Neural cell (in vitro differentiated cells): ENCODE results near the gene TFE3. TPM values are rescaled to one million over a fixed set of nuclear protein-coding genes. Genes with fewer than 3 reads are reported as not detected.

Experiments
- H2AFZ ChIP-seq: fragments of 200-600, 300-800 bp; sonication (generic), shearing (Covaris generic); 2 replicates; pipeline ENCODE4 v1.6.0; 2014; ENCODE audit warnings: low read depth, mild to moderate bottlenecking, antibody characterized with exemption, low read length, moderate library complexity
- H3F3A ChIP-seq: fragments of 200-600 bp; shearing (Covaris generic); 2 replicates; pipeline ENCODE4 v1.6.1; 2016; ENCODE audit warnings: mild to moderate bottlenecking, moderate library complexity, mixed read lengths, antibody characterized with exemption, low read length; ENCODE audit not compliant: insufficient read depth, poor library complexity, severe bottlenecking
- H3K27ac ChIP-seq: fragments of 200-600, 300-800 bp; sonication (generic), shearing (Covaris generic); 2 replicates; pipeline ENCODE4 v1.5.1; 2014; ENCODE audit warnings: mild to moderate bottlenecking, low read length, moderate library complexity
- H3K27me3 ChIP-seq: fragments of 300-800, 200-600 bp; sonication (generic), shearing (Covaris generic); 2 replicates; pipeline ENCODE4 v1.6.0; 2014; ENCODE audit warnings: mild to moderate bottlenecking, low read depth, low read length, moderate library complexity; ENCODE audit not compliant: insufficient read depth
- H3K36me3 ChIP-seq: fragments of 300-800, 200-600 bp; sonication (generic), shearing (Covaris generic); 2 replicates; pipeline ENCODE4 v1.5.1; 2014; ENCODE audit warnings: mild to moderate bottlenecking, antibody characterized with exemption, low read length, moderate library complexity; ENCODE audit not compliant: insufficient read depth
- H3K4me2 ChIP-seq: fragments of 300-800, 200-600 bp; sonication (generic), shearing (Covaris generic); 2 replicates; pipeline ENCODE4 v1.6.0; 2014; ENCODE audit warnings: mild to moderate bottlenecking, low read length
- H3K4me3 ChIP-seq: fragments of 300-800, 200-600 bp; sonication (generic), shearing (Covaris generic); 2 replicates; pipeline ENCODE4 v1.5.1; 2014; ENCODE audit warnings: mild to moderate bottlenecking, low read length, moderate library complexity
- H3K79me2 ChIP-seq: fragments of 200-600 bp; shearing (Covaris generic); replicated peaks from 2 replicates; pipeline ENCODE4 v1.6.0; 2014; ENCODE audit warnings: mild to moderate bottlenecking, low read length, moderate library complexity; ENCODE audit not compliant: insufficient read depth
- H3K9ac ChIP-seq: fragments of 300-800, 200-600 bp; sonication (generic), shearing (Covaris generic); 2 replicates; pipeline ENCODE4 v1.6.1; 2016; ENCODE audit warnings: mild to moderate bottlenecking, low read length, mixed read lengths
- H3K9me2 ChIP-seq: fragments of 200-600 bp; shearing (Covaris generic); 2 replicates; pipeline ENCODE4 v1.6.1; 2016; ENCODE audit warnings: mild to moderate bottlenecking, low read length, mixed read lengths; ENCODE audit not compliant: insufficient read depth
- H3K9me3 ChIP-seq: fragments of 200-600, 300-800 bp; sonication (generic), shearing (Covaris generic); 2 replicates; pipeline ENCODE4 v1.6.1; 2016; ENCODE audit warnings: mild to moderate bottlenecking, mixed run types, low read length, moderate library complexity, mixed read lengths
- H4K20me1 ChIP-seq: fragments of 200-600 bp; shearing (Covaris generic); 2 replicates; pipeline ENCODE4 v1.6.1; 2016; ENCODE audit warnings: mild to moderate bottlenecking, mixed run types; ENCODE audit not compliant: insufficient read depth
- EP300 ChIP-seq: fragments of 450-650 bp; conservative IDR thresholded peaks from 2 replicates; pipeline ENCODE4 v1.6.1; 2014; ENCODE audit warnings: antibody characterized with exemption, mild to moderate bottlenecking, moderate library complexity; ENCODE audit not compliant: poor library complexity, severe bottlenecking
- EZH2 ChIP-seq: fragments of 200-600, 300-800 bp; shearing (Covaris generic), sonication (generic); IDR thresholded peaks from 2 replicates; pipeline ENCODE4 v1.6.1; 2014; ENCODE audit warnings: antibody characterized with exemption, low read length, borderline replicate concordance, mild to moderate bottlenecking; ENCODE audit not compliant: insufficient read depth, poor library complexity, severe bottlenecking
- MXI1 ChIP-seq: fragments of 450-650 bp; conservative IDR thresholded peaks from 2 replicates; pipeline ENCODE4 v1.6.1; 2014; ENCODE audit warnings: antibody characterized with exemption, mild to moderate bottlenecking; ENCODE audit not compliant: poor library complexity, severe bottlenecking
- POLR2AphosphoS5 ChIP-seq: IDR thresholded peaks from 2 replicates; pipeline ENCODE4 v1.6.1; 2012
- RAD21 ChIP-seq: fragments of 450-650 bp; conservative IDR thresholded peaks from 2 replicates; pipeline ENCODE4 v1.6.1; 2014; ENCODE audit warnings: antibody characterized with exemption, mild to moderate bottlenecking, moderate library complexity
- SMC3 ChIP-seq: fragments of 450-650 bp; conservative IDR thresholded peaks from 2 replicates; pipeline ENCODE4 v1.6.1; 2014; ENCODE audit warnings: antibody characterized with exemption, mild to moderate bottlenecking, moderate library complexity; ENCODE audit not compliant: poor library complexity
- TAF1 ChIP-seq: IDR thresholded peaks from 2 replicates; pipeline ENCODE4 v1.6.1; 2012; ENCODE audit warnings: low read depth
- polyA plus RNA-seq: library from polyadenylated mRNA; depleted of rRNA; stranded (reverse); fragments of >200 nt; gene quantifications from 2 replicates; pipeline ENCODE4 v1.2.3, GENCODE V29; 2014
- TF ChIP-seq, protein P1 (sequence below): fragments of 450-650 bp; IDR thresholded peaks from 2 replicates; pipeline ENCODE4 v1.5.1; 2014; ENCODE audit warnings: antibody characterized with exemption, mild to moderate bottlenecking, moderate library complexity; ENCODE audit not compliant: poor library complexity, severe bottlenecking
- TF ChIP-seq, protein P2 (sequence below): IDR thresholded peaks from 2 replicates; pipeline ENCODE4 v1.6.1; 2012; ENCODE audit warnings: borderline replicate concordance

The TFE3 gene
- polyA plus RNA-seq, 1 donor from 2014 or later: 8.9 TPM

DNA sequence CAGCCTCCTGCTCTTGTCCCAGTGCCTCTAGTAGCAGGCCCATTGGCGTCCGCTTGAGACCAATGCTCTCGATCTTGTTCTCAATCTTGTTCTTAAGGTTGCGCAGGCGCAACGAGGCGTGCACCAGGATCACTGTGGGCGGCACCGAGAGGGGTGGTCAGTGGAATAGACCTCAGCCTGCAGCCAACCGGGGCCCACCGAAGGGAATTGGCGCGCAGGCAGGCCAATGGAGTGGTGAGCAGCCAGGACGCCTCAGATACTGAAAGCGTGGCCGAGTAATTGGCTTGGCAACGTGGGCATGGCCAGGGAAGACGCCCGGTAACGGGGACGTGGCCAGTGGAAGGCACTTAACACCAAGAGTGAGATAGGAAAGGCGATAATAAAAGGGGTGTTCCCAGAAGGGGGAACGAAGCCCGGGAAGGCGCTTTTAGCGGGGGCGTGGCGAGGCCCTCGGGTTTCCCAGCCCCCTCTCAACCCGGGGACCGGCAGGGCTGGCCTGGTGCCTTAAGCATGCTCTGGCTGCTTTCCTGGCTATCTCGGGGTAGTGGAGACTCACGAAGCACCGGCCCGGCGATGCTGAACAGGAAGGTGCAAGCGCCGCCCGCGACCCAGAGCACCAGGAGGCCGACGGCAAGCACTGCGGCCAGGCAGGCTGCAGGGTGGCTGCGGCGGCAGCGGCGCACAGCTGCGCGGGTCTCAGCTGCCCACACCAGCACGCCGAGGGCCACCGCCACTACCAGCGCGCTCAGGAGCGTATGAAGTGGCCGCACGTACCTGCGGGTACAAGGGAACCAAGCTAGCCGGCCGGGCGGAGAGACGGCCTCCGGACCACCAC lies 28.9 kb upstream of the TFE3 start:
- H3K9me2 ChIP-seq: no peaks in the 10 kb centered on the region
- no peak for TF ChIP-seq SMC3
- TF ChIP-seq TAF1: no peak
- no peak for TF ChIP-seq MXI1
- H3K79me2 ChIP-seq: no peaks in the 10 kb centered on the region
- no peak overlapping the region for H3K4me2 ChIP-seq
- no peaks in the 10 kb centered on the region for H3K36me3 ChIP-seq
- H3K4me3 ChIP-seq: peak overlapping the region; percentile 85
- no peaks in the 10 kb centered on the region for H4K20me1 ChIP-seq
- no peak overlapping the region for H3K27ac ChIP-seq
- peak overlapping the region; percentile 87 for H3K9ac ChIP-seq
- H3K9me3 ChIP-seq: no peaks in the 10 kb centered on the region
- H3F3A ChIP-seq: no peaks in the 10 kb centered on the region
- H2AFZ ChIP-seq: no peak overlapping the region
- H3K27me3 ChIP-seq: no peaks in the 10 kb centered on the region

DNA sequence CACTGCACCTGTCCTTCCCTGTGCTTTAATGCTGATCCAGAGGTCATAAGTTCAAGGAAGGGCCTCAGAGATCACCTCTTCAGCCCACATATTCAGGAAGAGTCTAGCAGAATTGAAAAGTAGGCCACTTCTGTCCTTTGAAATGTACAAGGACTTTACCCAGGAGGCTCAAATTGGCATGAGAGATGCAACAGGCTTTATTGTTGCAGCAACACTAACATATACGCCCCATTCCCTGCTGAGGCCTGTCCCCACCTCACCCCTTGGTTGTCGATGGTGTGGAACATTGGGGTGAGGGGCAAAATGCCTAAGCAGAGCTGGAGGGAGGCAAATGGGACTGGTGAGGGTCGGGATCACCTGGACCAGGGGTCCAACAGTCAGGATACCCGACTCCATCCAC lies 27.8 kb upstream of the TFE3 start:
- Histone ChIP-seq H3K4me3 (no peak overlapping the region), H3K27ac (no peak overlapping the region), H3K79me2 (no peaks in the 10 kb centered on the region), H3K36me3 (no peaks in the 10 kb centered on the region), H3K4me2 (no peak overlapping the region), H4K20me1 (no peaks in the 10 kb centered on the region), H3K9me3 (no peaks in the 10 kb centered on the region), H3F3A (no peaks in the 10 kb centered on the region), H3K27me3 (no peaks in the 10 kb centered on the region), H3K9ac (no peak overlapping the region), H2AFZ (no peak overlapping the region), H3K9me2 (no peaks in the 10 kb centered on the region)
- TF ChIP-seq RAD21 (no peak), EP300 (no peak), SMC3 (no peak), TAF1 (no peak), MXI1 (no peak), POLR2AphosphoS5 (no peak), EZH2 (no peak)
- TF ChIP-seq, protein P1, sequence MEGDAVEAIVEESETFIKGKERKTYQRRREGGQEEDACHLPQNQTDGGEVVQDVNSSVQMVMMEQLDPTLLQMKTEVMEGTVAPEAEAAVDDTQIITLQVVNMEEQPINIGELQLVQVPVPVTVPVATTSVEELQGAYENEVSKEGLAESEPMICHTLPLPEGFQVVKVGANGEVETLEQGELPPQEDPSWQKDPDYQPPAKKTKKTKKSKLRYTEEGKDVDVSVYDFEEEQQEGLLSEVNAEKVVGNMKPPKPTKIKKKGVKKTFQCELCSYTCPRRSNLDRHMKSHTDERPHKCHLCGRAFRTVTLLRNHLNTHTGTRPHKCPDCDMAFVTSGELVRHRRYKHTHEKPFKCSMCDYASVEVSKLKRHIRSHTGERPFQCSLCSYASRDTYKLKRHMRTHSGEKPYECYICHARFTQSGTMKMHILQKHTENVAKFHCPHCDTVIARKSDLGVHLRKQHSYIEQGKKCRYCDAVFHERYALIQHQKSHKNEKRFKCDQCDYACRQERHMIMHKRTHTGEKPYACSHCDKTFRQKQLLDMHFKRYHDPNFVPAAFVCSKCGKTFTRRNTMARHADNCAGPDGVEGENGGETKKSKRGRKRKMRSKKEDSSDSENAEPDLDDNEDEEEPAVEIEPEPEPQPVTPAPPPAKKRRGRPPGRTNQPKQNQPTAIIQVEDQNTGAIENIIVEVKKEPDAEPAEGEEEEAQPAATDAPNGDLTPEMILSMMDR: no peak
- TF ChIP-seq, protein P2, sequence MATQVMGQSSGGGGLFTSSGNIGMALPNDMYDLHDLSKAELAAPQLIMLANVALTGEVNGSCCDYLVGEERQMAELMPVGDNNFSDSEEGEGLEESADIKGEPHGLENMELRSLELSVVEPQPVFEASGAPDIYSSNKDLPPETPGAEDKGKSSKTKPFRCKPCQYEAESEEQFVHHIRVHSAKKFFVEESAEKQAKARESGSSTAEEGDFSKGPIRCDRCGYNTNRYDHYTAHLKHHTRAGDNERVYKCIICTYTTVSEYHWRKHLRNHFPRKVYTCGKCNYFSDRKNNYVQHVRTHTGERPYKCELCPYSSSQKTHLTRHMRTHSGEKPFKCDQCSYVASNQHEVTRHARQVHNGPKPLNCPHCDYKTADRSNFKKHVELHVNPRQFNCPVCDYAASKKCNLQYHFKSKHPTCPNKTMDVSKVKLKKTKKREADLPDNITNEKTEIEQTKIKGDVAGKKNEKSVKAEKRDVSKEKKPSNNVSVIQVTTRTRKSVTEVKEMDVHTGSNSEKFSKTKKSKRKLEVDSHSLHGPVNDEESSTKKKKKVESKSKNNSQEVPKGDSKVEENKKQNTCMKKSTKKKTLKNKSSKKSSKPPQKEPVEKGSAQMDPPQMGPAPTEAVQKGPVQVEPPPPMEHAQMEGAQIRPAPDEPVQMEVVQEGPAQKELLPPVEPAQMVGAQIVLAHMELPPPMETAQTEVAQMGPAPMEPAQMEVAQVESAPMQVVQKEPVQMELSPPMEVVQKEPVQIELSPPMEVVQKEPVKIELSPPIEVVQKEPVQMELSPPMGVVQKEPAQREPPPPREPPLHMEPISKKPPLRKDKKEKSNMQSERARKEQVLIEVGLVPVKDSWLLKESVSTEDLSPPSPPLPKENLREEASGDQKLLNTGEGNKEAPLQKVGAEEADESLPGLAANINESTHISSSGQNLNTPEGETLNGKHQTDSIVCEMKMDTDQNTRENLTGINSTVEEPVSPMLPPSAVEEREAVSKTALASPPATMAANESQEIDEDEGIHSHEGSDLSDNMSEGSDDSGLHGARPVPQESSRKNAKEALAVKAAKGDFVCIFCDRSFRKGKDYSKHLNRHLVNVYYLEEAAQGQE: no peak
